ENCODE results near the gene PTPN14. TPM values are rescaled to one million over a fixed set of nuclear protein-coding genes. Genes with fewer than 3 reads are reported as not detected.

The PTPN14 gene
- total RNA-seq, 1 donor from 2014 or later = 136 TPM

DNA sequence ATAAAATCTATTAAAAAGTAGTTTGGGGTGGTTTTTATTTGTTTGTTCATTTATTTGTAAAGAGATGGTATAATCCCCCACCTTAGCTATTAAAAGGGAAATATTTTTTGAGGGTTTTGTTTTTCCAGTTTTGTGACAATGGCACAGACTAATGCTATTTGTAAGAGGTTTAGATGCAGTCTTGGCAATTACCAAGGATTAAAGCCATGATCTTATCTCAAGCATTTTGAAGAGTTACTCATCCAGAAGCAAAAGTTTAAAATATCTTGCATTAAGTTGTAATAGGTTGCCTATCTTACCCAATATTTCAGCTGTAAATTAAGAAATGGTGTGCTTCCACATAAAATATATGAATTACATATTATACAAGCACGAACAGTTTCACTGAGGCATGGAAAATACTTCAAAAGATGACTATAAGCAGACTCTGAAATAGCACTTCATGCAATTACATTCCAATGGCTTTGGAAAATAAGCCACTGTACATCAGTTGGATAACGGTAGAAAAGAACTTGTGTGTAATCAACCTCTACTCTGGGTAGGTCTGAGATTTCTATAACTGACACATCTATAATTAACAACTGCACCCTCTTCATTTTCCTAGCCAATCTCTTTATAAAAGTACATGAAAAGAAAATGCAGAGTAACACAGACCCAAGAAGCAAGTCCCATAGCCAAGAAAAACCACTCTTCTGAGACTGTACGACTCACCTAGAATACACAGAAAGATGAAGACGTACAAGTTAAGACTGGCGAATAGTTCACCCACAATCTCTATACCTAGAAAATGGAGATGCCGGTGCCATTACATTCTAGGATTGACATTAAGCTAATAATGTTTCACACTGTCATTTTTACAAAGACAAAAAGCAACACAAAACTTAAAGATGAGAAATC, 95.2 kb downstream of the PTPN14 start:
- Mint-ChIP-seq H3K27ac (ENCODE audit: unreplicated experiment) (peak overlapping the region; percentile 62), H3K27me3 (ENCODE audit: low read depth) (no peaks in the 10 kb centered on the region), H3K4me3 (ENCODE audit: unreplicated experiment) (no peak overlapping the region), H3K4me1 (ENCODE audit: low read depth) (peaks cover 78% of the 10 kb centered on the region), H3K36me3 (ENCODE audit: low read depth) (peaks cover 4% of the 10 kb centered on the region), H3K9me3 (ENCODE audit: low read depth) (no peaks in the 10 kb centered on the region)
- TF ChIP-seq, protein P1, sequence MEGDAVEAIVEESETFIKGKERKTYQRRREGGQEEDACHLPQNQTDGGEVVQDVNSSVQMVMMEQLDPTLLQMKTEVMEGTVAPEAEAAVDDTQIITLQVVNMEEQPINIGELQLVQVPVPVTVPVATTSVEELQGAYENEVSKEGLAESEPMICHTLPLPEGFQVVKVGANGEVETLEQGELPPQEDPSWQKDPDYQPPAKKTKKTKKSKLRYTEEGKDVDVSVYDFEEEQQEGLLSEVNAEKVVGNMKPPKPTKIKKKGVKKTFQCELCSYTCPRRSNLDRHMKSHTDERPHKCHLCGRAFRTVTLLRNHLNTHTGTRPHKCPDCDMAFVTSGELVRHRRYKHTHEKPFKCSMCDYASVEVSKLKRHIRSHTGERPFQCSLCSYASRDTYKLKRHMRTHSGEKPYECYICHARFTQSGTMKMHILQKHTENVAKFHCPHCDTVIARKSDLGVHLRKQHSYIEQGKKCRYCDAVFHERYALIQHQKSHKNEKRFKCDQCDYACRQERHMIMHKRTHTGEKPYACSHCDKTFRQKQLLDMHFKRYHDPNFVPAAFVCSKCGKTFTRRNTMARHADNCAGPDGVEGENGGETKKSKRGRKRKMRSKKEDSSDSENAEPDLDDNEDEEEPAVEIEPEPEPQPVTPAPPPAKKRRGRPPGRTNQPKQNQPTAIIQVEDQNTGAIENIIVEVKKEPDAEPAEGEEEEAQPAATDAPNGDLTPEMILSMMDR (IDR thresholded peaks at IDR 0.05) = no peak
- DNase-seq (ENCODE audit: low spot score) = no peak

DNA sequence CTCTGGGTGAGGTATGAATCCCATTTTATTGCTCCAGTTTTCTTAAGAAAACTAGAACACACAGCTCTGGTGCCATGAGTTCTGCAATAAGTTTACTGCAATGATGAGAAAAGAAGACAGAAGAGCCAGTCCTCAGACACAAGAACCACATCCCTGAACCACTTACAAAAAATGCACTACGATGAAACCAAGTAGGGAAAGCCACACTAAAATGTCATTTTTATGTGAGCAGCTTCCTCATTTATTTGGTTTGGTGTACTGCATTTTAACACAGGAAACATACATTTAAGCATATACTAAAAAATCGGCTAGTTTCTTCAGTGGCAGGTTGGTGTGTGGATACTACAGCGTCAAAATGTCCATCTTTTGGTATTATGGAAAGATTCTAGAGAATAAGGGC, 95.9 kb downstream of the PTPN14 start:
- Mint-ChIP-seq H3K36me3 (ENCODE audit: low read depth) (peaks cover 4% of the 10 kb centered on the region), H3K9me3 (ENCODE audit: low read depth) (no peaks in the 10 kb centered on the region), H3K4me1 (ENCODE audit: low read depth) (peaks cover 75% of the 10 kb centered on the region), H3K4me3 (ENCODE audit: unreplicated experiment) (no peak overlapping the region), H3K27me3 (ENCODE audit: low read depth) (no peaks in the 10 kb centered on the region), H3K27ac (ENCODE audit: unreplicated experiment) (peak overlapping the region; percentile 83)
- no peak for DNase-seq (ENCODE audit: low spot score)
- TF ChIP-seq, protein P1 (IDR thresholded peaks at IDR 0.05) = no peak

DNA sequence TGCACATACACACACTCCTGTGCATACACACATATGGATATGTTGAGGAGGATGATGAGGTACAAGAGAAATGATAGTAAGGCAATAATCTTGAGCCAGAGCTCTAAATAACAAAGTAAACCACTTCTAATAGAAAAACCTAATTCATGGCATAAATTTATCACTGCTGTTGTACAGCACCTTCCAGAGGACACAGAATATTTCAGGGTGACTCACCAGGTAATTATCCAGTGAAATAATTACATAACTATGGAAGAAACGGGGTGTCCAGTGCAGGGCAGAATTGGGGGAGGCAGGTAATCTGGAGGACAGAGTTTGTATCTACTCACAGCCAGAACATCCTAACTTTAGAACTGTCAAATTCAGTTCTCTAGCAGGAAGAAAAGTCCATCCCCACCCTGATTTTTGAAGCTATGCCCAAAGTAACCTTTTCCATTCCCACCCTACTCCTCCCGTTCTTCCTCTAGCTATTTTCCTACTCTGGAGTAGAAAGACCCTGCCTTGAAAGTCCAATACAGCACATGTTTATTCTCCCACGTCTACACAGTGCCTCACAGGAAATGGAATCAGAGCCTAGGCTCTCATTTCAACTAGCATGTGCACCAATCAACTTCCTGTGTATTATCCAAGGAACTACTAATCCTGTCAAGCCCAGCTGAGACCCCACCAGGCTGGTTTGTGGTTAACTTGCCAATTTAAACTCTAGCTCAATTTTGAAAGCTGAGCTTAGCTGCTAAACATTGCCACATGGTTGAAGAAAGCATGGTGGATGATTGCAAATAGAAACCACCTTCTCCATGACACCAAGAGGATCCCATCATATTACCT, 96.6 kb downstream of the PTPN14 start:
- Mint-ChIP-seq H3K27me3 (ENCODE audit: low read depth) (no peaks in the 10 kb centered on the region), H3K36me3 (ENCODE audit: low read depth) (peaks cover 3% of the 10 kb centered on the region), H3K4me3 (ENCODE audit: unreplicated experiment) (no peak overlapping the region), H3K4me1 (ENCODE audit: low read depth) (peaks cover 68% of the 10 kb centered on the region), H3K9me3 (ENCODE audit: low read depth) (no peaks in the 10 kb centered on the region), H3K27ac (ENCODE audit: unreplicated experiment) (peak overlapping the region; percentile 83)
- TF ChIP-seq, protein P1 (IDR thresholded peaks at IDR 0.05) = no peak
- DNase-seq (ENCODE audit: low spot score) = no peak

DNA sequence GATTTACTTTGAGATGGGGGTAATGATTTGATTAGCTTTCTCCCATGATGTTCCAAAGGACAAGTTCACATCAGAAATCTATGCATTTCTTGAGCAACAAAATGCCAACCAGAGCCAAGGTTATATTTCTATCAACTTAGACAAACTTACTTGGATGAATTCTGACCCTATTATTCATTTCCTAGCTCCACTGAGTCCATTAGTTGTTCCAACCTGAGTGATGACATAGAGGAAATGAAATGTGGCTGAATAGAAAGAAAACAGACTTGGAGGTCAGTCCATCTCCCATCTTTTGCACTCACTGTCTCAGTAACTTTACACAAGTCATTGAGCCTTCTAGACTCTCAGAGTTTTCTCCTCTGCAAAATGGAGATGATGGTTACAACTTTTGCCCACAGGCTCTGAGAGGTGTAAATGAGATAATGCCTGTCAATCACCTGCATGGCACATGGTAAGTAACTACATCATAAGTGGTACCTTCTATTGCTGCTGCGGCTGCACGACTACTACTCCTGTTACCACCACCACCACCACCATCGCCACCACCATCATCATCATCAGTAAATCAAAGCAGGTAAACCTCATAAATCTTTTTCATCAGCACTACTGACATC, 98.2 kb downstream of the PTPN14 start:
- DNase-seq (ENCODE audit: low spot score) = no peak
- Mint-ChIP-seq H3K27ac (ENCODE audit: unreplicated experiment) (peak overlapping the region; percentile 9), H3K4me3 (ENCODE audit: unreplicated experiment) (no peak overlapping the region), H3K9me3 (ENCODE audit: low read depth) (peaks cover 3% of the 10 kb centered on the region), H3K27me3 (ENCODE audit: low read depth) (no peaks in the 10 kb centered on the region), H3K4me1 (ENCODE audit: low read depth) (peaks cover 65% of the 10 kb centered on the region), H3K36me3 (ENCODE audit: low read depth) (peaks cover 9% of the 10 kb centered on the region)
- TF ChIP-seq, protein P1 (IDR thresholded peaks at IDR 0.05) = no peak
